ENCODE measurements around the gene MAVS.

Gene MAVS

GRCh38 chr20:3909952-3910366 lies 63.3 kb downstream of the MAVS start:
- no peak overlapping the region for H3K4me3 ChIP-seq (replicated peaks; ENCODE audit: insufficient read depth, low read length)
- no peak overlapping the region for H3K27ac ChIP-seq (replicated peaks)
- no peaks in the 10 kb centered on the region for H3K27me3 ChIP-seq (ENCODE audit: insufficient read depth, poor library complexity, severe bottlenecking)
- TF ChIP-seq SPI1 (IDR thresholded peaks at IDR 0.05; ENCODE audit: borderline replicate concordance, low read depth) = no peak
- no peak for TF ChIP-seq GABPA (IDR thresholded peaks at IDR 0.05; ENCODE audit: low read depth)
- TF ChIP-seq POLR2AphosphoS5 (IDR thresholded peaks at IDR 0.05; ENCODE audit: low read depth) = no peak
- TF ChIP-seq, protein P1, sequence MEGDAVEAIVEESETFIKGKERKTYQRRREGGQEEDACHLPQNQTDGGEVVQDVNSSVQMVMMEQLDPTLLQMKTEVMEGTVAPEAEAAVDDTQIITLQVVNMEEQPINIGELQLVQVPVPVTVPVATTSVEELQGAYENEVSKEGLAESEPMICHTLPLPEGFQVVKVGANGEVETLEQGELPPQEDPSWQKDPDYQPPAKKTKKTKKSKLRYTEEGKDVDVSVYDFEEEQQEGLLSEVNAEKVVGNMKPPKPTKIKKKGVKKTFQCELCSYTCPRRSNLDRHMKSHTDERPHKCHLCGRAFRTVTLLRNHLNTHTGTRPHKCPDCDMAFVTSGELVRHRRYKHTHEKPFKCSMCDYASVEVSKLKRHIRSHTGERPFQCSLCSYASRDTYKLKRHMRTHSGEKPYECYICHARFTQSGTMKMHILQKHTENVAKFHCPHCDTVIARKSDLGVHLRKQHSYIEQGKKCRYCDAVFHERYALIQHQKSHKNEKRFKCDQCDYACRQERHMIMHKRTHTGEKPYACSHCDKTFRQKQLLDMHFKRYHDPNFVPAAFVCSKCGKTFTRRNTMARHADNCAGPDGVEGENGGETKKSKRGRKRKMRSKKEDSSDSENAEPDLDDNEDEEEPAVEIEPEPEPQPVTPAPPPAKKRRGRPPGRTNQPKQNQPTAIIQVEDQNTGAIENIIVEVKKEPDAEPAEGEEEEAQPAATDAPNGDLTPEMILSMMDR (IDR thresholded peaks at IDR 0.05; ENCODE audit: insufficient read depth, low read length) = no peak
- no peak for TF ChIP-seq REST (IDR thresholded peaks at IDR 0.05; ENCODE audit: insufficient replicate concordance, low read depth)
- DNase-seq (ENCODE audit: low read depth in 1 of 2, low spot score in 1 of 2) = no peak

DNA sequence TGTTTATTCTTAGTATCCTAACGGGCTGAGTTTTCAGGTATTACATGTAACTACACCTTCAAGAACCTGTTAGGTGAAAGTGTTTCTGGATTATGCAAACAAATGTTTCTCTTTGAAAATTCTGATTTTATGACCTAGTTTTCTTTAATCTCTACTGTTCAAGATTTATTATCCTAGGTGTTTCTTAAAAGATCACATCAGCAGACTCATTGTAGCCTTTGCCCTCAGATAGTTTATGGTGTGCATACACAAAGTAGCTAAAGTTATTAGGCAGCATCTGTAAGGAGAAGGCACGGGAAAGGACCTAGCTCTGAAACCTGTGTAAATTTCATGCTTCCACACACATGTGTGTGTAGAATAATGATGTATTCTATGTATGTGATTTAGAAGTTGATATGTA lies 64.2 kb downstream of the MAVS start:
- no peak overlapping the region for H3K4me3 ChIP-seq (replicated peaks; ENCODE audit: insufficient read depth, low read length)
- TF ChIP-seq GABPA (IDR thresholded peaks at IDR 0.05; ENCODE audit: low read depth) (no peak), POLR2AphosphoS5 (IDR thresholded peaks at IDR 0.05; ENCODE audit: low read depth) (no peak), SPI1 (IDR thresholded peaks at IDR 0.05; ENCODE audit: borderline replicate concordance, low read depth) (no peak), REST (IDR thresholded peaks at IDR 0.05; ENCODE audit: insufficient replicate concordance, low read depth) (no peak)
- TF ChIP-seq, protein P1 (IDR thresholded peaks at IDR 0.05; ENCODE audit: insufficient read depth, low read length) = no peak

GRCh38 chr20:3911956-3912355 lies 65.3 kb downstream of the MAVS start:
- Histone ChIP-seq H3K27ac (replicated peaks) (no peak overlapping the region), H3K27me3 (ENCODE audit: insufficient read depth, poor library complexity, severe bottlenecking) (no peaks in the 10 kb centered on the region), H3K4me3 (replicated peaks; ENCODE audit: insufficient read depth, low read length) (no peak overlapping the region)
- no peak for DNase-seq (ENCODE audit: low read depth in 1 of 2, low spot score in 1 of 2)
- TF ChIP-seq GABPA (IDR thresholded peaks at IDR 0.05; ENCODE audit: low read depth) = no peak
- TF ChIP-seq SPI1 (IDR thresholded peaks at IDR 0.05; ENCODE audit: borderline replicate concordance, low read depth) = no peak
- TF ChIP-seq, protein P1 (IDR thresholded peaks at IDR 0.05; ENCODE audit: insufficient read depth, low read length) = no peak
- no peak for TF ChIP-seq POLR2AphosphoS5 (IDR thresholded peaks at IDR 0.05; ENCODE audit: low read depth)
- TF ChIP-seq REST (IDR thresholded peaks at IDR 0.05; ENCODE audit: insufficient replicate concordance, low read depth) = no peak

More for the DNA sequence above, 64.2 kb downstream of the MAVS start:
- no peak for DNase-seq (ENCODE audit: low read depth in 1 of 2, low spot score in 1 of 2)
- Histone ChIP-seq H3K27ac (replicated peaks) (no peak overlapping the region), H3K27me3 (ENCODE audit: insufficient read depth, poor library complexity, severe bottlenecking) (no peaks in the 10 kb centered on the region)
